ENCODE results near the gene PIP4K2B.

Gene PIP4K2B

GRCh38 chr17:38738007-38738662 lies 61.2 kb downstream of the PIP4K2B start:
- H3K27me3 ChIP-seq (ENCODE audit: insufficient read depth, low read length, poor library complexity), result no peaks in the 10 kb centered on the region
- H3K9ac ChIP-seq (ENCODE audit: low read depth, low read length), result no peak overlapping the region
- TF ChIP-seq, protein P1, sequence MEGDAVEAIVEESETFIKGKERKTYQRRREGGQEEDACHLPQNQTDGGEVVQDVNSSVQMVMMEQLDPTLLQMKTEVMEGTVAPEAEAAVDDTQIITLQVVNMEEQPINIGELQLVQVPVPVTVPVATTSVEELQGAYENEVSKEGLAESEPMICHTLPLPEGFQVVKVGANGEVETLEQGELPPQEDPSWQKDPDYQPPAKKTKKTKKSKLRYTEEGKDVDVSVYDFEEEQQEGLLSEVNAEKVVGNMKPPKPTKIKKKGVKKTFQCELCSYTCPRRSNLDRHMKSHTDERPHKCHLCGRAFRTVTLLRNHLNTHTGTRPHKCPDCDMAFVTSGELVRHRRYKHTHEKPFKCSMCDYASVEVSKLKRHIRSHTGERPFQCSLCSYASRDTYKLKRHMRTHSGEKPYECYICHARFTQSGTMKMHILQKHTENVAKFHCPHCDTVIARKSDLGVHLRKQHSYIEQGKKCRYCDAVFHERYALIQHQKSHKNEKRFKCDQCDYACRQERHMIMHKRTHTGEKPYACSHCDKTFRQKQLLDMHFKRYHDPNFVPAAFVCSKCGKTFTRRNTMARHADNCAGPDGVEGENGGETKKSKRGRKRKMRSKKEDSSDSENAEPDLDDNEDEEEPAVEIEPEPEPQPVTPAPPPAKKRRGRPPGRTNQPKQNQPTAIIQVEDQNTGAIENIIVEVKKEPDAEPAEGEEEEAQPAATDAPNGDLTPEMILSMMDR (IDR thresholded peaks at IDR 0.05; ENCODE audit: borderline replicate concordance, extremely low read depth, low read length, poor library complexity, severe bottlenecking), result no peak
- no peak for TF ChIP-seq EZH2 (IDR thresholded peaks at IDR 0.05; ENCODE audit: borderline replicate concordance, low read depth, low read length, severe bottlenecking)
- no peak overlapping the region for H3K4me3 ChIP-seq (ENCODE audit: low read depth in 1 of 2, low read length in 2 of 2)
- H3K4me1 ChIP-seq (ENCODE audit: insufficient read depth, low read length), result peaks cover 15% of the 10 kb centered on the region
- H3K9me3 ChIP-seq (ENCODE audit: insufficient read depth, low read length, severe bottlenecking), result no peaks in the 10 kb centered on the region
- peaks cover 43% of the 10 kb centered on the region; the same call in 1 of the 2 replicates for H4K20me1 ChIP-seq (ENCODE audit: insufficient read depth, low read length)
- H3K27ac ChIP-seq (ENCODE audit: low read length), result no peak overlapping the region
- ATAC-seq (ENCODE audit: insufficient read depth, low read depth) (no peak), DNase-seq (no peak)
- H3K4me2 ChIP-seq (ENCODE audit: insufficient read depth, low read length), result no peak overlapping the region
- peaks cover 31% of the 10 kb centered on the region for H3K79me2 ChIP-seq (ENCODE audit: insufficient read depth, low read length)
- H3K36me3 ChIP-seq (ENCODE audit: insufficient read depth, low read length), result peaks cover 56% of the 10 kb centered on the region
- H2AFZ ChIP-seq (ENCODE audit: low read depth, low read length), result no peak overlapping the region

GRCh38 chr17:38735161-38735997 lies 64.0 kb downstream of the PIP4K2B start:
- peak; percentile 81 for DNase-seq
- Histone ChIP-seq H3K36me3 (ENCODE audit: insufficient read depth, low read length) (peaks cover 72% of the 10 kb centered on the region), H3K27me3 (ENCODE audit: insufficient read depth, low read length, poor library complexity) (no peaks in the 10 kb centered on the region), H4K20me1 (ENCODE audit: insufficient read depth, low read length) (peaks cover 37% of the 10 kb centered on the region), H3K4me2 (ENCODE audit: insufficient read depth, low read length) (peak overlapping the region; percentile 6; the same call in 1 of the 2 replicates), H3K27ac (ENCODE audit: low read length) (peak overlapping the region; percentile 37; the same call in 1 of the 2 replicates), H3K4me3 (ENCODE audit: low read depth in 1 of 2, low read length in 2 of 2) (no peak overlapping the region), H2AFZ (ENCODE audit: low read depth, low read length) (no peak overlapping the region), H3K9ac (ENCODE audit: low read depth, low read length) (no peak overlapping the region), H3K4me1 (ENCODE audit: insufficient read depth, low read length) (peaks cover 36% of the 10 kb centered on the region), H3K9me3 (ENCODE audit: insufficient read depth, low read length, severe bottlenecking) (no peaks in the 10 kb centered on the region), H3K79me2 (ENCODE audit: insufficient read depth, low read length) (peaks cover 30% of the 10 kb centered on the region)
- peak; percentile 62 for ATAC-seq (ENCODE audit: insufficient read depth, low read depth)
- TF ChIP-seq, protein P1 (IDR thresholded peaks at IDR 0.05; ENCODE audit: borderline replicate concordance, extremely low read depth, low read length, poor library complexity, severe bottlenecking), result peak; percentile 98
- no peak for TF ChIP-seq EZH2 (IDR thresholded peaks at IDR 0.05; ENCODE audit: borderline replicate concordance, low read depth, low read length, severe bottlenecking)

GRCh38 chr17:38733982-38734973 lies 65.1 kb downstream of the PIP4K2B start:
- H3K4me2 ChIP-seq (ENCODE audit: insufficient read depth, low read length), result no peak overlapping the region
- H4K20me1 ChIP-seq (ENCODE audit: insufficient read depth, low read length), result peaks cover 28% of the 10 kb centered on the region
- H3K9me3 ChIP-seq (ENCODE audit: insufficient read depth, low read length, severe bottlenecking), result no peaks in the 10 kb centered on the region
- H3K27ac ChIP-seq (ENCODE audit: low read length), result 0 out of 2 replicates have a peak overlapping the region, but pooled peaks have one; percentile 1
- ATAC-seq (ENCODE audit: insufficient read depth, low read depth) (peak; percentile 15; the same call in 1 of the 3 replicates), DNase-seq (peak; percentile 52)
- H3K79me2 ChIP-seq (ENCODE audit: insufficient read depth, low read length), result peaks cover 36% of the 10 kb centered on the region
- peaks cover 43% of the 10 kb centered on the region for H3K4me1 ChIP-seq (ENCODE audit: insufficient read depth, low read length)
- H3K9ac ChIP-seq (ENCODE audit: low read depth, low read length), result no peak overlapping the region
- TF ChIP-seq, protein P1 (IDR thresholded peaks at IDR 0.05; ENCODE audit: borderline replicate concordance, extremely low read depth, low read length, poor library complexity, severe bottlenecking), result peak; percentile 59
- no peak for TF ChIP-seq EZH2 (IDR thresholded peaks at IDR 0.05; ENCODE audit: borderline replicate concordance, low read depth, low read length, severe bottlenecking)
- H3K36me3 ChIP-seq (ENCODE audit: insufficient read depth, low read length), result peaks cover 64% of the 10 kb centered on the region
- H3K4me3 ChIP-seq (ENCODE audit: low read depth in 1 of 2, low read length in 2 of 2), result no peak overlapping the region
- no peaks in the 10 kb centered on the region for H3K27me3 ChIP-seq (ENCODE audit: insufficient read depth, low read length, poor library complexity)
- no peak overlapping the region for H2AFZ ChIP-seq (ENCODE audit: low read depth, low read length)
